Right cardiac atrium (tissue), 5 donors: Measurements from ENCODE around the gene IDH1. TPM values are rescaled to one million over a fixed set of nuclear protein-coding genes. Genes with fewer than 3 reads are reported as not detected.
"Not testable (repeated sequence)": the region's sequence is repeated elsewhere in the genome, so short reads cannot be mapped to it uniquely, and the experiment has no call there.

Source experiments
- ATAC-seq, 2 donors: fragments of 200-7000 bp; cut with Tn5 transposase; one replicate each; pipeline versions ENCODE4 v1.8.0 to v1.9.1; 2020; ENCODE audit warnings: moderate library complexity in 2 of 2, mild to moderate bottlenecking in 1 of 2
- DNase-seq, 3 donors: peaks; one replicate each; pipeline ENCODE4 v3.0.0-alpha.2; 2020
- H3K27ac ChIP-seq: one replicate; pipeline ENCODE4 v1.5.1; 2013; ENCODE audit warnings: mild to moderate bottlenecking, low read length, control low read depth, moderate library complexity
- H3K27me3 ChIP-seq: one replicate; pipeline ENCODE4 v1.6.1; 2013; ENCODE audit not compliant: control insufficient read depth, insufficient read depth
- H3K4me1 ChIP-seq: one replicate; pipeline ENCODE4 v1.6.1; 2013; ENCODE audit warnings: low read length; ENCODE audit not compliant: control insufficient read depth, insufficient read depth
- H3K4me3 ChIP-seq: one replicate; pipeline ENCODE4 v1.5.1; 2013; ENCODE audit warnings: low read length, control low read depth
- H3K9me3 ChIP-seq: one replicate; pipeline ENCODE4 v1.6.1; 2013; ENCODE audit warnings: low read length; ENCODE audit not compliant: control insufficient read depth
- WGBS: extraction: QIAGEN DNeasy Blood & Tissue Kit; methylation state at CpG from one replicate; pipeline ENCODE4 v1.1.7; 2013; 5-methylcytosine and 5-hydroxymethylcytosine counted together
- intact Hi-C, 4 donors: fragments of 100-400 bp; cut with DNase I; formaldehyde crosslinking; loops; one replicate each; pipeline versions ENCODE4 v1.11.0 to v1.14.0; 2022 to 2023
- polyA plus RNA-seq: library from polyadenylated mRNA; stranded (reverse); fragments of 200-250 nt; gene quantifications from one replicate; pipeline ENCODE4 v1.2.3, GENCODE V29; 2013
- total RNA-seq, 4 donors: library from RNA; stranded (reverse); fragmentation: NEBNext Ultra II Directional; extraction: Animal tissue kit (Norgen Biotek cat#: 25700); gene quantifications; one replicate each; pipeline ENCODE4 v1.2.1, GENCODE V29; 2021
- donor health status: healthy with polysubstance abuse.
- donor health status: DM: no; HTN: yes; CAD: no.
- donor health status: DM: no; HTN: no; CAD: no.
- donor health status: DM: no; HTN: yes; CAD: no; lungs with severe emphysema.
- donor health status: DM: yes; HTN: yes; CAD: no.

IDH1 gene
- total and polyA plus RNA-seq, 5 donors = 18.2 to 45.0 (median 35.7) TPM

- H3K9me3 ChIP-seq, H3K4me1 ChIP-seq, H3K4me3 ChIP-seq, ATAC-seq, H3K27me3 ChIP-seq, intact Hi-C loops: not testable (repeated sequence)
- WGBS = 49% methylated on average over 12 of the region's 12 CpGs
- DNase-seq = peak in 1 of 3 donors; percentile 57
- peak overlapping the region; percentile 67 for H3K27ac ChIP-seq
Observed at GRCh38 chr2:208256849-208257813, 2.3 kb upstream of the IDH1 start.

DNA sequence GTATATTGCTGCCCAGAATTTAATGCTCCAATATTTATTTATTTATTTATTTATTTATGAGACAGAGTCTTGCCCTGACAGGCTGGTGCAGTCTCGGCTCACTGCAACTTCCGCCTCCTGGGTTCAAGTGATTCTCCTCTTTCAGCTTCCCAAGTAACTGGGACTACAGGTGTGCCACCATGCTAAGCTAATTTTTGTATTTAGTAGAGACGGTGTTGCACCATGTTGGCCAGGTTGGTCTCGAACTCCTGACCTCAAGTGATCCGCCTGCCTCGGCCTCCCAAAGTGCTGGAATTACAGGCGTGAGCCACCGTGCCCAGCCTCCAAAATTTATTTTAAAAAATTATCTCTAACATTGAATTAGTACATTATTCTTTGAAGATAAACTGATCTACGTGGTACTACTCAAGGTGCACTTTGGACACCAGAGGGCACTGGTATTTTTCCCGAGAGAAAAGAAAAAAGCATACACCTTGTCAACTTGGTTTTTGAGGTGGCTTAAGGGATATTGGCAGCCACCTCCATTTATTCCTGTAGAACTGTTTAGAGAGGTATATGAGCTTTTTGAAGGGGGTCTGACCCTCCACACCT is 1.4 kb upstream of the IDH1 start:
- no peak for ATAC-seq
- no peaks in the 10 kb centered on the region for H3K27me3 ChIP-seq
- WGBS = 77% methylated on average over 10 of the region's 10 CpGs
- peak overlapping the region; percentile 48 for H3K27ac ChIP-seq
- no peak overlapping the region for H3K4me3 ChIP-seq
- no peaks in the 10 kb centered on the region for H3K4me1 ChIP-seq
- H3K9me3 ChIP-seq = no peaks in the 10 kb centered on the region
- DNase-seq = no peak
- intact Hi-C loops = no loop called here

- intact Hi-C loops = no loop called here
- H3K4me1 ChIP-seq = no peaks in the 10 kb centered on the region
- 48% methylated on average over 13 of the region's 13 CpGs for WGBS
- DNase-seq = no peak
- no peak for ATAC-seq
- peak overlapping the region; percentile 74 for H3K27ac ChIP-seq
- H3K27me3 ChIP-seq = no peaks in the 10 kb centered on the region
- no peaks in the 10 kb centered on the region for H3K9me3 ChIP-seq
- peak overlapping the region; percentile 85 for H3K4me3 ChIP-seq
Observed at GRCh38 chr2:208255557-208256106, 761 bp upstream of the IDH1 start.

DNA sequence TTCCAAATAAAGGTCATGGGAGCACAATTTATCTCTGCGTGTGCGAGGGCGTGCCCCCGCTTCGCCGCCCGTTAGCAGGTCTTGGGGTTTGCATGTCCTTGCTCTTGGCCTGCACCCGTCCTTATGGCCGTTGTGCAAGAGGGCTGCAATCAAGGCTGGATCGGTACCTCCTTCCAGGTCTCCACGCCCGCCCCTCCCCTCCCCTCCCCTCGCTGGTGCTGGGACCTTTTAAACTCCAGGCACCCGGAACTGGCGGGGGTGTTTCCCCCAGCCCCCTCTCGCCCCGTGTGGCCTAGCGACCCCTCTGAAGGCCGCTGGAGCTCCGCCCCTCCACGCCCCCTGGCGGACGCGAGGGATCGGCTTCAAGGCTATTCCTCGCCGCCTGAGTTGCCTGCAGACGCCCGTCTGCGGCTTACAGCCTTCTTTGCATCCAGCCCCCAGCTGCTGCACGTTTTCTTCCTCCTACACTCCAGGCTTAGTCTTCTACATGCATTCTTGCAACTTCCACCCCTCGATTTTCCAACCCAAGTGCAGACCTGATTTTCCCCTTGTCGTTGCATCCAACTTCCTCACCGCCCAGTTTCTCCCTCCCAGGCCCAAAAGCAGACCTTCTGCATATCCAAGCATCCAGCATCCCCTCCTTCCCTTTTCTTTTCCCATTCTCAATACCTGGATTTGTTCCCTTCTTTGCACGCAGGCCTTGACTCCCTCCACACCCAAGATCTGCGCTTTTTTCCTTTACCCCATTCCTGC is 577 bp downstream of the IDH1 start:
- no peaks in the 10 kb centered on the region for H3K4me1 ChIP-seq
- intact Hi-C loops = loop anchor here in 1 of 4 donors (5.0 kb wide), 2 partner anchors 77 to 152 kb away; no protein-coding TSS in a partner anchor

GRCh38 chr2:208253600-208254117 is 1.2 kb downstream of the IDH1 start:
- H3K4me3 ChIP-seq = peak overlapping the region; percentile 85
- 3% methylated on average over 7 of the region's 7 CpGs for WGBS
- H3K4me1 ChIP-seq = no peaks in the 10 kb centered on the region
- H3K27ac ChIP-seq = peak overlapping the region; percentile 65
- H3K27me3 ChIP-seq = no peaks in the 10 kb centered on the region
- ATAC-seq (no peak), DNase-seq (no peak)
- intact Hi-C loops = loop anchor here in 1 of 4 donors (5.0 kb wide), 2 partner anchors 76 to 151 kb away; no protein-coding TSS in a partner anchor
- no peaks in the 10 kb centered on the region for H3K9me3 ChIP-seq

More for the DNA sequence above, 577 bp downstream of the IDH1 start:
- H3K4me3 ChIP-seq = peak overlapping the region; percentile 85
- peak overlapping the region; percentile 65 for H3K27ac ChIP-seq
- no peaks in the 10 kb centered on the region for H3K27me3 ChIP-seq
- ATAC-seq (peak; percentile 87), DNase-seq (peak; percentile 80 to 94 (median 93))
- no peaks in the 10 kb centered on the region for H3K9me3 ChIP-seq
- WGBS = under 1% methylated on average over 36 of the region's 36 CpGs

GRCh38 chr2:208252716-208253492 is 2.0 kb downstream of the IDH1 start:
- 60% methylated on average over 3 of the region's 3 CpGs for WGBS
- no peak overlapping the region for H3K27ac ChIP-seq
- H3K4me3 ChIP-seq = peak overlapping the region; percentile 85
- H3K27me3 ChIP-seq = no peaks in the 10 kb centered on the region
- DNase-seq = no peak
- ATAC-seq = no peak
- no peaks in the 10 kb centered on the region for H3K9me3 ChIP-seq
- intact Hi-C loops = loop anchor here in 1 of 4 donors (5.0 kb wide), 2 partner anchors 76 to 151 kb away; no protein-coding TSS in a partner anchor
- H3K4me1 ChIP-seq = no peaks in the 10 kb centered on the region

- H3K9me3 ChIP-seq = no peaks in the 10 kb centered on the region
- intact Hi-C loops = loop anchor here in 1 of 4 donors (5.0 kb wide), 2 partner anchors 74 to 149 kb away; no protein-coding TSS in a partner anchor
- H3K4me1 ChIP-seq = peaks cover 1% of the 10 kb centered on the region
- no peak overlapping the region for H3K4me3 ChIP-seq
- no peak overlapping the region for H3K27ac ChIP-seq
- ATAC-seq (no peak), DNase-seq (no peak)
- no peaks in the 10 kb centered on the region for H3K27me3 ChIP-seq
- 94% methylated on average over 4 of the region's 4 CpGs for WGBS
Observed at GRCh38 chr2:208251098-208251497, 3.8 kb downstream of the IDH1 start.

DNA sequence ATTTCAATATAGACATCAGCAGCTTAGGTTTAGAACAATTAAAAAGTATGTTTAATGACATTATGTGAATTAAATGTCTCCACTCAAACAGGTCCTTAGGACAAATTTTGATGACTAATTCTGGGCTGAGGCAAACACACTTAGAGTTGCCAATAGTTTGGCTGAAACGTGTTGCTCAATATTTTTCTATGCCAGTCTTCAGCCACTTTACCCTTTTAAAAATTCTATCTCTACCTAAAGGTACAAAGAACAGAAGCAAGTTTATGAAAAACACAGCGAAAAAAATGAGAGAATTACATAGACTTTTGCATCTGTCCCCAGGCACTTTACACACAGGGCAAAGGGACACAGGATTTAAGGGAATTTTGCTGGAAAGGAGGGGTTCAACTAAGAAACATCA is 4.5 kb downstream of the IDH1 start:
- Histone ChIP-seq H3K27me3 (no peaks in the 10 kb centered on the region), H3K4me1 (peaks cover 1% of the 10 kb centered on the region), H3K27ac (no peak overlapping the region), H3K4me3 (no peak overlapping the region), H3K9me3 (no peaks in the 10 kb centered on the region)
- intact Hi-C loops = loop anchor here in 1 of 4 donors (5.0 kb wide), 2 partner anchors 73 to 148 kb away; no protein-coding TSS in a partner anchor
- WGBS = 68% methylated on average over 2 of the region's 2 CpGs
- no peak for ATAC-seq
- no peak for DNase-seq

GRCh38 chr2:208249296-208249695 is 5.6 kb downstream of the IDH1 start:
- intact Hi-C loops = no loop called here
- DNase-seq = no peak
- WGBS = 99% methylated on average over 2 of the region's 2 CpGs

GRCh38 chr2:208248601-208249000 is 6.3 kb downstream of the IDH1 start:
- Histone ChIP-seq H3K9me3 (no peaks in the 10 kb centered on the region), H3K4me3 (no peak overlapping the region), H3K27me3 (no peaks in the 10 kb centered on the region), H3K4me1 (peaks cover 1% of the 10 kb centered on the region), H3K27ac (no peak overlapping the region)
- DNase-seq (no peak), ATAC-seq (no peak)
- intact Hi-C loops = no loop called here
- 96% methylated on average over 3 of the region's 3 CpGs for WGBS

More at GRCh38 chr2:208249296-208249695, 5.6 kb downstream of the IDH1 start:
- H3K9me3 ChIP-seq = no peaks in the 10 kb centered on the region
- H3K27me3 ChIP-seq = no peaks in the 10 kb centered on the region
- ATAC-seq = no peak
- peaks cover 1% of the 10 kb centered on the region for H3K4me1 ChIP-seq
- no peak overlapping the region for H3K4me3 ChIP-seq
- H3K27ac ChIP-seq = no peak overlapping the region
